HG02759 (cell line): Measurements from ENCODE around the gene TNNT1.
A peak's percentile ranks its signal among the peaks of the same experiment; 100 is the strongest.

ENCODE experiments used
- ATAC-seq: cut with Tn5 transposase; IDR thresholded peaks from one replicate; pipeline ENCODE4 v1.9.1; 2021; ENCODE audit warnings: mild to moderate bottlenecking, moderate library complexity; ENCODE audit not compliant: unreplicated experiment

TNNT1 gene

GRCh38 chr19:55146078-55146704 lies 2.8 kb downstream of the TNNT1 start:
- no peak for ATAC-seq

GRCh38 chr19:55145232-55145631 lies 3.8 kb downstream of the TNNT1 start:
- no peak for ATAC-seq

DNA sequence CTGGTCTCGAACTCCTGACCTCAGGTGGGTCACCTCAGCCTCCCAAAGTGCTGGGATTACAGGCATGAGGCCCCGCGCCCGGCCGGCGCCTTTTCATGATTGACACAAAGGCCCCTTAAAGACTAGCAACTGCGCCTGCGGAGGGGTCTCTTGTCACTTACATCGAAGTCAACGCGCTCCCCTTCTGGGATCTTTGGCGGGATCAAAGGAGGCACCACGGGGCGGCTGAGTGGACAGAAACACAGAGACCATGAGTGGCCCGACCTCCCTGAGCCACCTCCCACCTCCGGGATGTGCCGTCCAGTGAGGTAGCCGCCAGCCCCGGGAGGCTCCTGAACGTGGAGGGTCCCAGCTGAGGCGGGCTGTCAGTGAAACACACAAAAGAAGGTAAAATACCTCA lies 7.3 kb downstream of the TNNT1 start:
- ATAC-seq = no peak

DNA sequence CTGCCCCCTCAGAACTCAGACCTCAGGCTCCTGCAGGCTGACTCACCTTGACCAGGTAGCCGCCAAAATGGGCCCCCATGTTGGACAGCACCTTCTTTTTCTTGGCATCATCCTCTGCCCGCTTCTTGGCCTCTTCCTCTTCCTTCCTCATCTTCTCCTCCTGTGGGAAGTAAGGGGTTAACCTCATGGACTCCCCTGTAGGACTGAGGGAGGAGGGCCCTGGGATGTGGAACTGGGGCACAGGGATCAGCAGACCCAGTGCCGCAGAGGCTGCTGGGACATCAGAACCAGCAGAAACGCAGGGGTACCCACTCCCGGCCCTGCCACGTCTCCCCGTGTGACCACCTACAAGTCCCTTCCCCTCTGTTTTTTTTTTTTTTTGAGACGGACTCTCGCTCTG lies 11.1 kb downstream of the TNNT1 start:
- ATAC-seq = no peak

GRCh38 chr19:55136399-55137102 lies 12.5 kb downstream of the TNNT1 start:
- no peak for ATAC-seq

DNA sequence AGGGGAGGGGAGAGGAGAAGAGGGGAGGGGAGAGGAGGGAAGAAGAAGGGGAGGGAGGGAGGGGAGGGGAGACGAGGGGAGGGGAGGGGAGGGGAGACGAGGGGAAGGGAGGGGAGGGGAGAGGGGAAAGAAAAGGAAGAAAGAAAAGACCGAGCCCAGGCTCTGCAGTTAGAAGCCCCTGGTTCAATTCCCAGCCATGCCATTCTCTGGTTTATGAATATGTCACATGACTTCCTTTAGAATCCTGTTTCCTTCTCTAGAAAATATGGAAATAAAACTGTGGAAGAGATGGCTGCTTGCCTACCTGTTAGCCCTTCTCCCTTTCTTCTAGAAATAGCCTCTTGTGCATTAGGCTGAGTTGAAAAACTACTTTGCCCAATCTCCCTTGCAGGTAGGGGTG lies 14.3 kb downstream of the TNNT1 start:
- no peak for ATAC-seq

DNA sequence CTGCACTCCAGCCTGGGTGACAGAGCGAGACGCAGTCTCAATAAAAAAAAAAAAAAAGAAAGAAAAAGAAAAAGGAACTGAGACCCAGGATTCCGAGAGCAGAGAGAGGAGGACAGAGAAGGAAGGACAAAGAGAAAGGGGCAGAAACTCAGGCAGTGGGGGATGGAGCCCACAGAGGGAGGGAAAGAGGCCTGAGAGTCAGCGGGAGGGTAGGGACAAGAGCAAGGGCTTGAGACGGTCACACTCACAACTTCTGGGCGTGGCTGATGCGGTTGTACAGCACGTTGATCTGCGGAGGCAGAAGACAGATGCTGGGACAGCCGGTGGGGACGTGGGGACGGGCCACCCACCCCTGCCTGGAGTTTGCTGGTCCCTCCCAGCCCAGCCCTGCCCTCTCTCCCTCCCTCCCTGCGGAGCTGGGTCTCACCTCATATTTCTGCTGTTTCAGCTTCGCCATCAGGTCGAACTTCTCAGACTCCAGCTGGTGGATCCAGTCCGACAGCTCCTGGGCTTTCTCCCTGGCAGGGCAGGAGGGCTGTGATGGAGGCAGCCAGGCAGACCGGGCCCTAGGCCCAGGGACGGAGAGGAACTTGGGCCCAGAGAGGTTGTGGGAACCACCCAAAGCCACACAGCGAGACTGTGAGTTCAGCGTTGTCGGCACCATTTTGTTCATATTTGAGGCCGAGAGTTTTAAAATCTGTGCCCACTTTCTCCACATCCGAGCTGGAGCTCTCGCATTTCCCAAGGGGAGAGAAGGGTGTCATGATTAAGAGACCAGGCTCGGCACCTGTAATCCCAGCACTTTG lies 15.2 kb downstream of the TNNT1 start:
- no peak for ATAC-seq

- ATAC-seq = no peak
Observed at GRCh38 chr19:55132453-55133129, 16.4 kb downstream of the TNNT1 start.

GRCh38 chr19:55131421-55131820 lies 17.6 kb downstream of the TNNT1 start:
- no peak for ATAC-seq

- ATAC-seq = no peak
Observed at GRCh38 chr19:55119053-55119452, 30.0 kb downstream of the TNNT1 start.

GRCh38 chr19:55118401-55118991 lies 30.5 kb downstream of the TNNT1 start:
- ATAC-seq = no peak

DNA sequence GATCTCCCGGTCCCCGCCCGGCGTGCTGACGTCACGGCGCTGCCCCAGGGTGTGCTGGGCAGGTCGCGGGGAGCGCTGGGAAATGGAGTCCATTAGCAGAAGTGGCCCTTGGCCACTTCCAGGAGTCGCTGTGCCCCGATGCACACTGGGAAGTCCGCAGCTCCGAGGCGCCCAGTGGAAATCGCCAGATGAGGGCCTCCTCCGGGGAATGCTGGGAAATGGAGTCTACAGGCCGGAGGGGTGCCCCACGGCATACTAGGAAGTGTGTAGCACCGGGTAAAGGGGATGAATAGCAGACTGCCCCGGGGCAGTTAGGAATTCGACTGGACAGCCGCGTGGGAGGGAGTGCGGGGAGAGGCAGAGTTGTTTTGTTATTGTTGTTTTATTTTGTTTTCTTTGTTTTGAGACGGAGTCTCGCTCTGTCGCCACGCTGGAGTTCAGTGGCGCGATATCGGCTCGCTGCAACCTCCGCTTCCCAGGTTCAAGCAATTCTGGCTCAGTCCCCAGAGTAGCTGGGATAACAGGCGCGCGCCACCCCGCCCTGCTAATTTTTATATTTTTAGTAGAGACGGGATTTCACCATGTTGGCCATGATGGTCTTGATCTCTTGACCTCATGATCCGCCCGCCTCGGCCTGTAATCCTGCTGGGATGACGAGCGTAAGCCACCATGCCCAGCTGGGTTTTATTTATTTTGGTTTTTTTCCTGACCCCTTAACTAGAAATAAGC lies 31.2 kb downstream of the TNNT1 start:
- ATAC-seq = peak; percentile 85

DNA sequence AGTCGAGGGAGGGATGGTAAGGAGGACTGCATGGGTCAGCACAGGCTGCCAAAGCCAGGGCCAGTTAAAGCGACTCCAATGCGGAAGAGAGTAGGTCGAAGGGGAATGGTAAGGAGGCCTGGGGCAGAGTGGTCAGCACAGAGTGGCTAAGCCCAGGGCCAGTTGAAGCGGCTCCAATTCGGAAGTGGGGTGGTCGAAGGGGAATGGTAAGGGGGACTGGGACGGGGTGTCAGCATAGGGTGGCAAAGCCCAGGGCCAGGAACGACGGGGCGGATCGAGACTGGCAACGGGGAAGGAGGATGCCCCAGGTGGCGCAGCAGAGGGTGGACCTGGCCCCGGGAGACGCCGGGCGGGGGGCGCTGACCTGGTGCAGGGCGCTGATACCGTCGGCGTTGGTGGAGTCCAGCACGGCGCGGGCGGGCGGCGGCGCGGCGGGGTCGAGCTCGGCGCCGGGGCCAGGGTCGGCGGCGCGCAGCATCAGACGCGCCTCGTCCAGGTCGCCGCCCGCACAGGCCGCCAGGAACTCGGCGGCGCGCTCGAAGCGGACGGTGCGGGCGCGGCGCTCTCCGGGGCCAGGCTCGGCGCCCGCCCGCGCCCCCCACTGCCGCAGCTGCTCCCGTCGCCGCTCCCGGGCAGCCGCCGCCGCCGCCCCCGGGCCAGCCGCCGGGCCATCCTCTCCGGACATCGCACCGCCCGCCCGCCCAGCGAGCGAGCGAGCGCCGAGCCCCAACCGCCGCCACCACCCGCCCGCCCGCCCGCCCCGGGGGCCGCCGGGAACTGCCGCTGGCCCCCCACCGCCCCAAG lies 31.9 kb downstream of the TNNT1 start, which contains the start of gene PPP1R12C:
TSS of gene PPP1R12C (minus strand) at position 779 of the 804 bp plus-strand sequence. CDS start at position 685, 94 bp downstream.
- peak; percentile 9 for ATAC-seq

- no peak for ATAC-seq
Observed at GRCh38 chr19:55116232-55116858, 32.7 kb downstream of the TNNT1 start.

- ATAC-seq = no peak
Observed at GRCh38 chr19:55115446-55116065, 33.5 kb downstream of the TNNT1 start.

- ATAC-seq = no peak
Observed at GRCh38 chr19:55114566-55115145, 34.4 kb downstream of the TNNT1 start.

- no peak for ATAC-seq
Observed at GRCh38 chr19:55113570-55114039, 35.4 kb downstream of the TNNT1 start.
